CD4-positive, alpha-beta T cell treated with Interleukin-21 for 1 hour (primary cell): ENCODE measurements around the gene XYLB.

Experiments
- DNase-seq: peaks from one replicate; pipeline ENCODE4 v3.0.0-alpha.2; 2020

XYLB gene

DNA sequence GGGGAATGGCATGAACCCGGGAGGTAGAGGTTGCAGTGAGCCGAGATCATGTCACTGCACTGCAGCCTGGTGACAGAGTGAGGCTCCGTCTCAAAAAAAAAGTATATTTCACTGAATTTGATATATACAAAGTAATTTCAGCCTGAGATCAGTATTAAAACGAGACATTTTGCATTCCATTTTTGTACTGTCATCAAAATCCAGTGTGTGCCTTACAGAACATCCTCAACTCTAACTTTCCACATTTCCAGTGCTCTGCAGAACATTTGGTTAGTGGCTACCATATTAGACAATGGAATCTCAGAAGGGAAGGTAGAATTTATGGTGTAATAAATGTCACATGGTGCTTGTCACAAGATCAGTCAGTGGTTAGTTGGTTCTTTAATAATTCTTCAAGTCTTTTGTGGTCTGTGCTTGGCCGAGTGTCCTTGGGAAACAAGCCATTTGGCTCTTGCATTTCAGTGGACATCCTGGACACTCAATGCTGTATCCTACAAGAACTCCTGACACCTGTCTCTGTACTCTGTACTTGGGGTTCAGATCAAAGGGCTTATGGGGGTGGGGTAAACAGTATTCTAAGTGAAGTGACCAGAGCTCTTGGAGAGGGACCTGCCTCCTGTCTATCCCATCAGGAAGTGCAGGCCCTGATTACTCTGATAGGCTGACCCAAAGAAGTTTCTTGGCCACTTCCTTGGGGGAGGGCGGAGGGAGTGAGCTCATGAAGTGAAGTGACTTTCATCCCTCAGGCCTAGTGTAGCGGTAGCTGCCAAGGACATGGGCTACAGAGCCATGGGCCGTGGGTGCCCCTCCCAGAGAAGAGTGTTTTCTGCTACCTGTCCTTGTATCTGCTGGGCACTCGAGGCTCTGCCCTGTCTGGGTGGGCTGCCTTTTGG, 110.8 kb downstream of the XYLB start:
- DNase-seq: no peak

DNA sequence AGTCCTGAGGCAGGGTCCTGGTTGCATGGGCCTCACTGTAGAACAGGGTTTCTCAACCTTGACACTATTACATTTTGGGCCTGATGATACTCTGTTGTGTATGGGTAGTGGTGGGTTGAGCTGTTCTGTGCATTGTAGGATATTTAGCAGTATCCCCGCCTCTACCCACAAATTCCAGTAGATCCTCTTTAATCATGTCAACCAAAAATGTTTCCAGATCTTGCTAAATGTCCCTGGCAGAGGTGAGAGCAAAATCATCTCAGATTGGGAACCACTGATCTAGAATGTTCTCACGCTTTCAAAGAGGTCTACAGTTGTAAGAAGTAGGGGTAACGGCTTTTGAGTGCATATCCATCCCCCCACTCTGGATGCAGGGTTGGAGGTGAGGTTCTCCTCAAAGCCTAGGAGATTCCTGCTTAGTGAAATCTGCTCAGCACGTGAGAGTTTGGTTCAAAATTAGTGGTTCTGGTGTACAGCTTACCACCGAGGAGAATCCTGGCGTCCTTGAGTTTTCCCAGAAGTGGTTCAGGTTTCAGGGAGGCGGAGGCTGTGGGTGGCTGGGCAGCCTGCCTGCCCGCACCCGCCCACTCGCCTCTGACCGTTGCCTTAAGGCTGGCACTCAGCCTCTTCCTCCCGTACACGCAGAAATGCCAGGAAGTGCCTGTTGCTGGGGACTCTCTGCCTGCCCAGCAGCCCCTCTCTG, 112.4 kb downstream of the XYLB start:
- no peak for DNase-seq

DNA sequence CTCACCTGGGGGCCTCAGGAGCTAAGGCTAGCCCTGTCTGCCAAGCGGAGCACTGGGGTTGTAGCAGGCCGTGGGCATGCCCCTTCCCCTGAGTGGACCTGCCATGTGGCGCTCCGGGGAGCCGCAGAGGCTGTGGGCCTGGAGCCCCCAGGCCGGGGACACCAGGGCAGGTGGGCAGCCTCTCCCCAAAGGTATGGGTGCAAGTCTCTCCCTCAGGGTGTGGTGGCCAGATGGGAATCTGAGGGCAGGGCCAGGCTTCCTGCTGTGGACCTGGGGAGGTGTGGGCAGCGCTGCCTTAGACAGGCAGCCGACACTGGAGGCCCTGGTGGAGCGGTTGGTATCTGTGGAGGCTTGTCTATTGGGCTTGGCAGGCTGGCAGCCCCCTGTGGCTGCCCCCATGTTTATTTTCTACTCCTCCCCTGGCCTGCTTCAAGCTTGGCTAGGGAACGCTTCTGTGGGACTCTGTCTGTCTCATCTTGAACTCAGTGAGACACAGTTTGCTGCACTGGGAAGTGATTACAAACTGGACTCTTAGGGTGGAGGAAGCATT, 113.0 kb downstream of the XYLB start:
- DNase-seq: no peak

DNA sequence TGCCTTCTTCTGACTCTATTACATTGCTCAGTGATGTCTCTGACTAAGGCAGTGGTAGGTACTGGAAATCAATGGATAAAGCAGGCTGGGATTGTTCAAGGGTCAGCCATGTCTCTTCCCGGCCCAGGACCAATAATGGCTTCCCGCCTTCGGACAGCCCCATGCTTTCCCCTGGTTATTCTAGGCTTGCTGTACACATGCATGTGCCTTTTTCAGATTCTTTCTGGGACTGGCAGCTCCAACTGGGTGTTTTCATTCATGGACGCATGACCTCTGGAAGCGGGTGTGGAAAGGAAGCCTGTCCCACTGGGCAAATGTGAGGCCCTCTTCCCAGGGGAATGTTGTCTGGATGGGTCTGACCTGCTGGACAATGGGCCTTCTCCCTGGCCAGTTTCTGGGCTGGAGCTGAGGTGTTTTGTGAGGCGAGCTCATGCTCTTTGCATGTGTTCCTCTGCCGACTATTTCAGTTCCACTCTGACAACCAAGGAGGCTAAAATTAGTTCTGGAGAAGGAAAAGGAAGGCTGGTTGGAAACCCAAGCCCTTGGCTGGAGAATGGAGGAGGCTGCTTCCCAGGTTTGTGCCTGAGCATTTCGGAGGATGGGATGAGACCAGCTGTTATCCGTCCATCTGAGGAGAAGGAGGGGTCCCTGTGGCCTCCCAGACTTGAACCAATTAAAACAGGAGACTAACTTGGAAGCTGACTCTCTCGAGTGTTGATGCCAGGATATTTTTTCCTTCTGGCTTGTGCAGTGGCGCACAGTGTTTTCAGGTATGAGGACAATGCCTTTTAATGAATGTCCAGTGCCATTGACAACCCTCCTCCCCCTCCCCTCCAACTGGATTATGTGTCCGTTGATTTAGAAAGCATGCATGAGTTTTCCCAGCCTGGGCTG, 114.0 kb downstream of the XYLB start:
- DNase-seq: no peak
